ENCODE measurements around the gene COL4A1.

DNA sequence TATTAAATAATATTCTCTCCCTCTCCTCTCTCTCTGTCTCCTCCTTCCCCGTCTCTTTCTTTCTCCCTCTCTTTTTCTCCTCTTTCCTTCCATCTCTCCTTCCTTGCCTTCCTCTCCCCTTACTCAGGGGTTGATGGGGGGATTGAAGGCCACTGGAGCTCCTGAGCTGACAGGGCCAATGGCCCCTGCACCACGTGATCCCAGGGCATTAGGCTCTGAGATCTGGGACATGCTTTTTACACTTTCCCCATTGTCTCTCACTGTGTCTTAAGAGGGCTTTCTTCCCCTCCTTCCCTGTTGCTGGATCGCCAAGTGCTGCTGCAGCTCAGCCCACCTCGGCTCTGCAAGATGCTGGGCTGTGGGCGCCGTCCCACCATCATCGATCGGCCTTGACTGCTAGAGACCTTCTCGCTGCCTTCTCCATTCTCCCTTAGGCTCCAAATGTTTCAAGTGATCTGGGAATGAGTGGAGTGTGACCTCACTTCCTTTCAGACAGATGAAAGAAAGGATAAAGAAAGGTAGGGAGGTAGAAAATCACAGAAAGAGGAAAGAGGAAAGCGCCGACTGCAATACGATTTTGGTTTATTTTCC is 42.2 kb downstream of the COL4A1 start:
- TF ChIP-seq, protein P1, sequence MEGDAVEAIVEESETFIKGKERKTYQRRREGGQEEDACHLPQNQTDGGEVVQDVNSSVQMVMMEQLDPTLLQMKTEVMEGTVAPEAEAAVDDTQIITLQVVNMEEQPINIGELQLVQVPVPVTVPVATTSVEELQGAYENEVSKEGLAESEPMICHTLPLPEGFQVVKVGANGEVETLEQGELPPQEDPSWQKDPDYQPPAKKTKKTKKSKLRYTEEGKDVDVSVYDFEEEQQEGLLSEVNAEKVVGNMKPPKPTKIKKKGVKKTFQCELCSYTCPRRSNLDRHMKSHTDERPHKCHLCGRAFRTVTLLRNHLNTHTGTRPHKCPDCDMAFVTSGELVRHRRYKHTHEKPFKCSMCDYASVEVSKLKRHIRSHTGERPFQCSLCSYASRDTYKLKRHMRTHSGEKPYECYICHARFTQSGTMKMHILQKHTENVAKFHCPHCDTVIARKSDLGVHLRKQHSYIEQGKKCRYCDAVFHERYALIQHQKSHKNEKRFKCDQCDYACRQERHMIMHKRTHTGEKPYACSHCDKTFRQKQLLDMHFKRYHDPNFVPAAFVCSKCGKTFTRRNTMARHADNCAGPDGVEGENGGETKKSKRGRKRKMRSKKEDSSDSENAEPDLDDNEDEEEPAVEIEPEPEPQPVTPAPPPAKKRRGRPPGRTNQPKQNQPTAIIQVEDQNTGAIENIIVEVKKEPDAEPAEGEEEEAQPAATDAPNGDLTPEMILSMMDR (IDR thresholded peaks at IDR 0.05): no peak
- no peak for TF ChIP-seq POLR2A (IDR thresholded peaks at IDR 0.05)
